Adrenal gland (tissue), 12 donors: ENCODE measurements around the gene IQCE. TPM values are rescaled to one million over a fixed set of nuclear protein-coding genes. Genes with fewer than 3 reads are reported as not detected.

Experiments
- DNase-seq, 7 donors: peaks; one replicate each; pipeline ENCODE4 v3.0.0-alpha.2; 2019 to 2020
- H3K27ac ChIP-seq, 5 donors: fragments of 200-600 bp; sonication (generic) in 4 of 5; 1 replicate in 3 of 5; 2 replicates in 2 of 5; pipeline versions ENCODE4 v1.5.1 to v1.8.0; 2016 to 2020; ENCODE audit warnings: mild to moderate bottlenecking in 1 of 5
- H3K27me3 ChIP-seq: fragments of 200-600 bp; 2 replicates; pipeline ENCODE4 v1.8.0; 2021
- H3K36me3 ChIP-seq, 2 donors: fragments of 200-600 bp; replicated peaks in 1 of 2; 1 replicate in 1 of 2; 2 replicates in 1 of 2; pipeline versions ENCODE4 v1.5.1 to v1.8.0; 2018 to 2022
- H3K4me1 ChIP-seq, 2 donors: fragments of 200-600 bp; replicated peaks in 1 of 2; 1 replicate in 1 of 2; 2 replicates in 1 of 2; pipeline versions ENCODE4 v1.5.1 to v1.8.0; 2018 to 2021
- H3K4me3 ChIP-seq, 4 donors: fragments of 200-600 bp; sonication (generic) in 3 of 4; one replicate each; pipeline ENCODE4 v1.5.1; 2016 to 2018
- H3K9me3 ChIP-seq, 3 donors: fragments of 200-600 bp; sonication (generic) in 1 of 3; replicated peaks in 1 of 3; 1 replicate in 2 of 3; 2 replicates in 1 of 3; pipeline versions ENCODE4 v1.5.1 to v1.8.0; 2016 to 2021
- POLR2A ChIP-seq, 2 donors: fragments of 450-650 bp; IDR thresholded peaks; one replicate each; pipeline ENCODE4 v1.6.1; 2017; ENCODE audit warnings: antibody characterized with exemption in 2 of 2, mild to moderate bottlenecking in 2 of 2, moderate library complexity in 1 of 2
- WGBS, 4 donors: extraction: QIAGEN DNeasy Blood & Tissue Kit in 2 of 4; methylation state at CpG; one replicate each; pipeline versions ENCODE4 v1.1.5 to v1.1.7; 2013 to 2017; 5-methylcytosine and 5-hydroxymethylcytosine counted together
- intact Hi-C, 2 donors: fragments of 100-400 bp; cut with DNase I; formaldehyde crosslinking; loops; one replicate each; pipeline versions ENCODE4 v1.14.1 to v1.15.0; 2022 to 2023
- polyA plus RNA-seq, 3 donors: library from polyadenylated mRNA; stranded (reverse); fragments of 200-250 nt in 2 of 3; fragments of 350-450 nt in 1 of 3; fragmentation: Illumina TruSeq in 1 of 3; extraction: RNeasy Lipid Tissue Mini Kit (QIAGEN cat#74804) in 1 of 3; gene quantifications; one replicate each; pipeline ENCODE4 v1.2.3, GENCODE V29; 2013 to 2014
- total RNA-seq, 9 donors: library from RNA; depleted of rRNA in 4 of 9; stranded (reverse); fragments of >200 nt in 4 of 9; fragments of 120-200 nt in 1 of 9; fragmentation: NEBNext Ultra II Directional in 1 of 9; extraction: Animal tissue kit (Norgen Biotek cat#: 25700) in 1 of 9; gene quantifications; one replicate each; pipeline versions ENCODE4 v1.1.0 to v1.2.4, GENCODE V29; 2013 to 2023
- TF ChIP-seq, protein P1 (sequence below), 6 experiments: fragments of 450-650 bp in 4 of 6; fragments of 200-600 bp in 2 of 6; sonication (generic) in 1 of 6; IDR thresholded peaks; 1 replicate in 5 of 6; 2 replicates in 1 of 6; pipeline versions ENCODE4 v1.5.1 to v1.8.0; 2016 to 2021; ENCODE audit warnings: antibody characterized with exemption in 6 of 6, mild to moderate bottlenecking in 2 of 6, moderate library complexity in 1 of 6
- donor health status: healthy with polysubstance abuse.
- donor health status: Bipolar disorder and iron deficiency.
- donor health status: DM: yes; HTN: yes; CAD: no.
- donor health status: DM: no; HTN: no; CAD: no.
- donor health status: DM: no; HTN: no; CAD: no.
- donor health status: DM: yes; HTN: yes; CAD: no.

The IQCE gene
- total and polyA plus RNA-seq, 12 donors = 4.6 to 33.2 (median 13.8) TPM

GRCh38 chr7:2580636-2581035 is 21.9 kb downstream of the IQCE start:
- TF ChIP-seq POLR2A (IDR thresholded peaks at IDR 0.05) = no peak
- TF ChIP-seq, protein P1, sequence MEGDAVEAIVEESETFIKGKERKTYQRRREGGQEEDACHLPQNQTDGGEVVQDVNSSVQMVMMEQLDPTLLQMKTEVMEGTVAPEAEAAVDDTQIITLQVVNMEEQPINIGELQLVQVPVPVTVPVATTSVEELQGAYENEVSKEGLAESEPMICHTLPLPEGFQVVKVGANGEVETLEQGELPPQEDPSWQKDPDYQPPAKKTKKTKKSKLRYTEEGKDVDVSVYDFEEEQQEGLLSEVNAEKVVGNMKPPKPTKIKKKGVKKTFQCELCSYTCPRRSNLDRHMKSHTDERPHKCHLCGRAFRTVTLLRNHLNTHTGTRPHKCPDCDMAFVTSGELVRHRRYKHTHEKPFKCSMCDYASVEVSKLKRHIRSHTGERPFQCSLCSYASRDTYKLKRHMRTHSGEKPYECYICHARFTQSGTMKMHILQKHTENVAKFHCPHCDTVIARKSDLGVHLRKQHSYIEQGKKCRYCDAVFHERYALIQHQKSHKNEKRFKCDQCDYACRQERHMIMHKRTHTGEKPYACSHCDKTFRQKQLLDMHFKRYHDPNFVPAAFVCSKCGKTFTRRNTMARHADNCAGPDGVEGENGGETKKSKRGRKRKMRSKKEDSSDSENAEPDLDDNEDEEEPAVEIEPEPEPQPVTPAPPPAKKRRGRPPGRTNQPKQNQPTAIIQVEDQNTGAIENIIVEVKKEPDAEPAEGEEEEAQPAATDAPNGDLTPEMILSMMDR (IDR thresholded peaks at IDR 0.05) = no peak
- no peaks in the 10 kb centered on the region for H3K27me3 ChIP-seq
- H3K4me1 ChIP-seq = no peaks in the 10 kb centered on the region
- H3K27ac ChIP-seq = no peak overlapping the region
- H3K9me3 ChIP-seq = no peaks in the 10 kb centered on the region
- intact Hi-C loops = no loop called here
- no peak for DNase-seq
- H3K4me3 ChIP-seq = no peak overlapping the region
- H3K36me3 ChIP-seq = peaks cover 0 to 19% of the 10 kb centered on the region in 2 donors
- WGBS, 4 donors = 94 to 97% (median 95%) methylated on average over 11 of the region's 11 CpGs

DNA sequence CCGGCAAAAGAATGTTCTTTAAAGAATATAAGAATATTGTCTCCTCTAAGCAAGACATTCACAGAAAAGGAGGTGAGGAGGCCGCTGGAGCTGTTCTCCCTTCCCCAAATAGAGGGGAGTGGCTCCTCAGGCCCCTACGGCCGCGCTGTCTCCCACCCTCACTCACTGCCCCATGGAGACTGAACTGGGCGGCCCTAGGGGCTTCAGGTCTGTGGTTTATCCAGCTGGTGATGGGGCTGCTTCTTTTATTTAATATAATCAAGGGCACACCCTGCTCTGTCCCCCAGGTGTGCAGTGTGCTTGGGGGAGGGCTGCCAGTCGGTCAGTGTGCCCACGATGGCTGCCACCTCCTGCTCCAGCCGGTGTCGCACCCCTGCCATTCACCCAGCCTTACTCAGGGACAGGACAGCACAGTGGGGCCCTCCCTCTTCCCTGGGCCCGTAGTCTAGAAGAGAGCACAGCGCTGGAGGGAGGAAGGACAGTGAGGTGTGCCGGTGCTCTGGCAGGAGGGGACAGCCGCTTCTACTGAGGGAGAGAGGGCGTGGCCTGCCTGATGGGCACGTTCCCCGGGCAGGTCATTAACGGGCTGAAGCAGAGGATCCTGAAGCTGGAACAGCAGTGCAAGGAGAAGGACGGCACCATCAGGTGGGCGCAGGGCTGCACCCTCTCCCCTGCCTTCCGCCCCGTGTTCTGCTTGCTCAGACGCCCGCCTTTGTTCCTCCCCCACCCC is 23.4 kb downstream of the IQCE start:
- no peaks in the 10 kb centered on the region for H3K4me1 ChIP-seq
- H3K27me3 ChIP-seq = no peaks in the 10 kb centered on the region
- TF ChIP-seq, protein P1 (IDR thresholded peaks at IDR 0.05) = no peak
- TF ChIP-seq POLR2A (IDR thresholded peaks at IDR 0.05) = no peak
- intact Hi-C loops = no loop called here
- DNase-seq = no peak
- H3K9me3 ChIP-seq = no peaks in the 10 kb centered on the region
- H3K4me3 ChIP-seq = no peak overlapping the region
- peaks cover 0 to 24% of the 10 kb centered on the region in 2 donors for H3K36me3 ChIP-seq
- 90 to 94% (median 92%) methylated on average over 18 to 24 of the region's 24 CpGs for WGBS, 4 donors
- H3K27ac ChIP-seq = no peak overlapping the region

DNA sequence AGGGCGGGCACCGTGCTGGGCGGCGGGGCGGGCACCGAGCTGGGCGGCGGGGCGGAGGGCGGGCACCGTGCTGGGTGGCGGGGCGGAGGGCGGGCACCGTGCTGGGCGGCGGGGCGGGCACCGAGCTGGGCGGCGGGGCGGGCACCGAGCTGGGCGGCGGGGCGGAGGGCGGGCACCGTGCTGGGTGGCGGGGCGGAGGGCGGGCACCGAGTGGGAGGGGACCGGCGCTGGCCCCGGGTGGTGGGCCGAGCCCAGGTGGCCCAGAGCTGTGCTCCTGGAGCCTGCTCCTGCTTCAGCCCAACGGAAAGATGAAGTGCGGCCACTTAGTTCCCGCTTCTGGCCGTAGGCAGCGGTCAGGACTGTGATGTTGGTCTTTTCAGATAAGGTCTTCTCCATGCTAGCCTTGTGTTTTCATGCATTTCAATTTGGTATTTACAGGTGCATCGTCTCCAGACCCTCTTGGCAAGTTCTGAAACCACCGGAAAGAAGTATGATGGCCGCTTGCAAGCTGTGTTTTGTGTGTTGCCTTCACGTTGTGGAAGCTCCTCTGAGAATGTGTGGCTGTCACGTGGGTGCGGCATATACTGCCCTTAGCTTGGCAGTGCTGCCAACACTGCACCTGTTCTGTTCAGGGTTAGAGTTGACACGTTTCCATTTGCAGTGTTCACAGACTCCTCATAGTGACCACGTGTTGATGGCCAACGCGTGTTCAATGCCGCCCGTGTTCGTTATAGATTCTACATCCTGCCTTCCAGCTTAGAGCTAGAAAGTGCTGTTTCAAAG is 25.2 kb downstream of the IQCE start:
- peaks cover 0 to 24% of the 10 kb centered on the region in 2 donors for H3K36me3 ChIP-seq
- intact Hi-C loops = no loop called here
- DNase-seq = no peak
- H3K4me3 ChIP-seq = no peak overlapping the region
- TF ChIP-seq, protein P1 (IDR thresholded peaks at IDR 0.05) = no peak
- TF ChIP-seq POLR2A (IDR thresholded peaks at IDR 0.05) = no peak
- WGBS, 4 donors = 88 to 96% (median 94%) methylated on average over 20 to 33 of the region's 54 CpGs
- no peaks in the 10 kb centered on the region for H3K9me3 ChIP-seq
- no peak overlapping the region for H3K27ac ChIP-seq
- H3K27me3 ChIP-seq = no peaks in the 10 kb centered on the region
- H3K4me1 ChIP-seq = no peaks in the 10 kb centered on the region

DNA sequence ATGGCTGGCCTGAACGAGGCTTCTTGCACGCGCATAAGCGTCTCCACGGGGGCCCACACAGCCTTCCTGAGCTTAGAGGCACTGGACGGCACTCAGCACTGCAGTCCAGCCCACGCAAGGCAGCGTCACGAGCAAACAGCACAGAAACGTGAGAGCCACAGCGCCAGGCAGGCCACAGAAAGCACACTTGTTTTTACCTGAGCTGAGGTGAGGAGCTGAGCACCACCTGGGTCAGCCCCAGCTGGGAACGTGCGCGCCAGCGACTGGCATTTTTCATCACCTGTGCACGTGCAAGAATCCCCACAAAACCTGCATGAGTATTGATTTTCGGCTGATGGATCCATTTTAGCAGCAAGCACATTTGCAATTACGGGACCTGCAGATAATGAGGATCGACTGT is 26.7 kb downstream of the IQCE start:
- Histone ChIP-seq H3K9me3 (no peaks in the 10 kb centered on the region), H3K4me3 (no peak overlapping the region), H3K36me3 (peaks cover 0 to 28% of the 10 kb centered on the region in 2 donors), H3K27ac (no peak overlapping the region), H3K4me1 (no peaks in the 10 kb centered on the region), H3K27me3 (no peaks in the 10 kb centered on the region)
- TF ChIP-seq POLR2A (IDR thresholded peaks at IDR 0.05) = no peak
- TF ChIP-seq, protein P1 (IDR thresholded peaks at IDR 0.05) = no peak
- DNase-seq = no peak
- intact Hi-C loops = no loop called here
- WGBS, 4 donors = 88 to 92% (median 90%) methylated on average over 19 of the region's 19 CpGs
